HepG2 (cell line): ENCODE data around the gene LRP5.

Experiments used
- EEA1 ChIP-seq: sonication (generic); formaldehyde crosslinking; IDR thresholded peaks from 2 replicates; pipeline ENCODE4 v1.5.1; 2020; ENCODE audit warnings: mild to moderate bottlenecking, missing genetic modification reagents, borderline replicate concordance
- EP300 ChIP-seq, 3 experiments: sonication (generic) in 1 of 3; formaldehyde crosslinking in 1 of 3; IDR thresholded peaks; 2 replicates each; pipeline versions ENCODE4 v1.5.1 to v1.6.1; 2011 to 2020; ENCODE audit warnings: low read depth in 2 of 3, low read length in 2 of 3, borderline replicate concordance in 1 of 3, improper control_type of control experiment in 1 of 3, mild to moderate bottlenecking in 1 of 3, missing genetic modification reagents in 1 of 3, moderate library complexity in 1 of 3
- IKZF1 ChIP-seq: fragments of 450-650 bp; IDR thresholded peaks from 2 replicates; pipeline ENCODE4 v1.7.1; 2016
- JUN ChIP-seq: sonication (generic); formaldehyde crosslinking; IDR thresholded peaks from 2 replicates; pipeline ENCODE4 v1.4.0; 2020; ENCODE audit warnings: mild to moderate bottlenecking, missing genetic modification reagents
- RARG ChIP-seq: sonication (generic); formaldehyde crosslinking; IDR thresholded peaks from 2 replicates; pipeline ENCODE4 v1.4.0; 2020; ENCODE audit warnings: low read depth, mild to moderate bottlenecking, missing genetic modification reagents
- SMARCE1 ChIP-seq: fragments of 450-650 bp; IDR thresholded peaks from 2 replicates; pipeline ENCODE4 v1.6.1; 2017; ENCODE audit warnings: borderline replicate concordance
- SUZ12 ChIP-seq: fragments of 150-350 bp; IDR thresholded peaks from 2 replicates; pipeline ENCODE4 v1.6.1; 2014; ENCODE audit warnings: low read depth, low read length
- ZBTB49 ChIP-seq: sonication (generic); formaldehyde crosslinking; IDR thresholded peaks from 2 replicates; pipeline ENCODE4 v1.4.0; 2020; ENCODE audit warnings: missing genetic modification reagents, borderline replicate concordance
- ZFY ChIP-seq: sonication (generic); formaldehyde crosslinking; IDR thresholded peaks from 2 replicates; pipeline ENCODE4 v1.4.0; 2020; ENCODE audit warnings: missing genetic modification reagents
- ZNF264 ChIP-seq: sonication (generic); formaldehyde crosslinking; IDR thresholded peaks from 2 replicates; pipeline ENCODE4 v1.4.0; 2020; ENCODE audit warnings: missing genetic modification reagents

- TF ChIP-seq SUZ12 (no peak), ZBTB49 (no peak), IKZF1 (no peak), SMARCE1 (no peak), EEA1 (CRISPR knock-in tag) (no peak), RARG (CRISPR knock-in tag) (no peak), ZNF264 (CRISPR knock-in tag) (no peak), EP300 (IDR thresholded peaks at IDR 0.05; ENCODE audit: low read depth in 2 of 2, low read length in 2 of 2) (no peak), EP300 (CRISPR knock-in tag; IDR thresholded peaks at IDR 0.05; ENCODE audit: borderline replicate concordance) (no peak), JUN (CRISPR knock-in tag) (no peak), ZFY (CRISPR knock-in tag) (no peak)
These were observed 4.3 kb upstream of the LRP5 start for GRCh38 chr11:68308068-68308467.
